Brain pericyte (primary cell): ENCODE data around the gene OR7A10.
"Not testable (repeated sequence)": the region's sequence is repeated elsewhere in the genome, so short reads cannot be mapped to it uniquely, and the experiment has no call there.

Source experiments
- DNase-seq: peaks from one replicate; pipeline ENCODE4 v3.0.0-alpha.2; 2012; ENCODE audit warnings: low read depth, low spot score

Gene OR7A10

DNA sequence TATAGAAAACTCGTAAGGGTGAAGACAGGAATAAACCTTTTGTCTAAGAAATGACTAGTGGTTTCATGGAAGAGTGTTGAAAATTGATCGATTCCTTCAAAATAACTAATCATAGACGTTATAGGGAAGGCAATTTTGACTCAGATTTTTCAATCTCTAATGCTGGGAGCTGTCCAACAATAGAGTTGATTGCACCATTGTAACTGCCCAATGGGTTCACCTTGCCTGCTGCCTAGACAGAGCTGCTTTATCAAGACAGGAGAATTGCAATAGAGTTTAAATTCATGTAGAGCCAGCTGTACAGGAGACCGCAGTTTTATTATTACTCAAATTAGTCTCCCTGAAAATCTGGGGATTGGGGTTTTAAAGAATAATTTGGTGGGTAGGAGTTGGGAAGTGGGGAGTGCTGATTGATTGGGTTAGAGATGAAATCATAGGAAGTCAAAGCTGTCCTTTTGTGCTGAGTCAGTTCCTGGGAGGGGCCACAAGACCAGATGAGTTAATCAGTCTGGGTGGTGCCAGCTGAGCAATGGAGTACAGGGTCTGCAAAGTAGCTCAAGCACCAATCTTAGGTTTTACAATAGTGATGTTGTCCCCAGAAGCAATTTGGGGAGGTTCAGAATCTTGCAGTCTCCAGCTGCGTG lies 53.5 kb downstream of the OR7A10 start:
- DNase-seq = no peak

DNA sequence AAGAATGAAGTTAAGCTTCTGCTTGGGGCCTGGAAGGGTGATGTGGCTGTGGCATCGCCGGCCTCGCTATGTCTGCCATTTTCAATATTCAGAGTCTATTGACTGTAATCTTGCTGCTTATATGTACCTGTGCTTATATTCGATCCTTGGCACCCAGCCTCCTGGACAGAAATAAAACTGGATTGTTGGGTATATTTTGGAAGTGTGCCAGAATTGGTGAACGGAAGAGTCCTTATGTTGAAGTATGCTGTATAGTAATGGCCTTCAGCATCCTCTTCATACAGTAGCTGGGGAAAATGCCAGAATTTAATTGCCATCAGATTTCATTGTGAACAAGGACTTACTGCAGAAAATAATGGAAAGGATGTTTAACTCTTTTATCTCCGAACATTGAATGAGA lies 56.5 kb downstream of the OR7A10 start:
- not testable (repeated sequence) for DNase-seq
